IPS-20b (cell line): ENCODE results near the gene UBE2K.
"Not testable (repeated sequence)": the region's sequence is repeated elsewhere in the genome, so short reads cannot be mapped to it uniquely, and the experiment has no call there.

Source experiments
- H3K27ac ChIP-seq: one replicate; pipeline ENCODE4 v1.5.1; 2013; ENCODE audit warnings: low read length
- H3K27me3 ChIP-seq: 2 replicates; pipeline ENCODE4 v1.6.1; 2013; ENCODE audit warnings: mild to moderate bottlenecking, low read length, inconsistent platforms; ENCODE audit not compliant: insufficient read depth
- H3K36me3 ChIP-seq: 2 replicates; pipeline ENCODE4 v1.6.1; 2013; ENCODE audit warnings: low read depth, mild to moderate bottlenecking, inconsistent platforms, low read length, moderate library complexity; ENCODE audit not compliant: insufficient read depth
- H3K4me1 ChIP-seq: 2 replicates; pipeline ENCODE4 v1.6.1; 2013; ENCODE audit warnings: mild to moderate bottlenecking, control low read depth, inconsistent platforms, low read length, moderate library complexity; ENCODE audit not compliant: insufficient read depth
- H3K4me3 ChIP-seq: 2 replicates; pipeline ENCODE4 v1.5.1; 2013; ENCODE audit warnings: mild to moderate bottlenecking, low read length, inconsistent platforms
- H3K9ac ChIP-seq: 2 replicates; pipeline ENCODE4 v1.6.1; 2013; ENCODE audit warnings: low read depth, mild to moderate bottlenecking, inconsistent platforms, low read length, moderate library complexity
- H3K9me3 ChIP-seq: 2 replicates; pipeline ENCODE4 v1.6.1; 2013; ENCODE audit warnings: mild to moderate bottlenecking, low read depth, low read length, inconsistent platforms; ENCODE audit not compliant: insufficient read depth

The UBE2K gene, protein sequence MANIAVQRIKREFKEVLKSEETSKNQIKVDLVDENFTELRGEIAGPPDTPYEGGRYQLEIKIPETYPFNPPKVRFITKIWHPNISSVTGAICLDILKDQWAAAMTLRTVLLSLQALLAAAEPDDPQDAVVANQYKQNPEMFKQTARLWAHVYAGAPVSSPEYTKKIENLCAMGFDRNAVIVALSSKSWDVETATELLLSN

DNA sequence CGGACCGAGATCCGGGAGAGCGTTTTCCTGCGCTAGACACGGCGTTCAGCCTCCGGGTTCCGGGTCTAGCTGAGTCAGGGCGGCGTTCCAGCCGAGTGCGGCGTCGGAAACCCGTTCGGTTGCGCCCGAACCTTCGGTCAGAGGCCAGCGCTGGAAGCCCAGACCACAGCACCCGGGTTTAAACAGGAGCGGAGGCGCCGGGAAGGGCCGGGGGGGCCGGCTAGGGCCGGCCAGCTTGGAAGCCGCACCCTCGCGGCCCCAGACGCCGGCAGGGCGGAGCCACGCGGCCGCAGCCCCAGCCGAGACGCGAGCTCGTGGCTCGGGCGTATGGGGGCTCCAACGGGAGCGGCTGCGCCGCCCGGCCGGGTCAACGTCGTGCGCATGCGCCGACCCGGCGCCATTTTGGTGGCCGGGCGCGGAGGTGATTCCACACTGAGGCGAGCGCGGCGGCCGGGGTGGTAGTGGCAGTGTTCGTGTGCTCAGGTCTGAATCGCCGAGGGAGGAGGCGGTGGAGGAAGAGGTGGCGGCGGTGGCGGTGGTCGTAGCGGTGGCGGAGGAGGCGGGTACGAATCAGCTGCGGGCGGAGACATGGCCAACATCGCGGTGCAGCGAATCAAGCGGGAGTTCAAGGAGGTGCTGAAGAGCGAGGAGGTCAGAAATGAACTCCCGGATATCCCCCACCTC is at the start of gene UBE2K:
UBE2K (plus strand) TSS at position 397 of the 684 bp plus-strand sequence; CDS start at position 589, 192 bp downstream.
- Histone ChIP-seq H3K27me3 (no peaks in the 10 kb centered on the region), H3K27ac (peak within 1 kb of the TSS; percentile 88), H3K9ac (peak within 1 kb of the TSS; percentile 99), H3K36me3 (peaks cover 11% of the 10 kb centered on the region; the same call in 1 of the 2 replicates), H3K4me1 (peaks cover 18% of the 10 kb centered on the region; the same call in 1 of the 2 replicates), H3K4me3 (peak within 1 kb of the TSS; percentile 97), H3K9me3 (no peaks in the 10 kb centered on the region)

DNA sequence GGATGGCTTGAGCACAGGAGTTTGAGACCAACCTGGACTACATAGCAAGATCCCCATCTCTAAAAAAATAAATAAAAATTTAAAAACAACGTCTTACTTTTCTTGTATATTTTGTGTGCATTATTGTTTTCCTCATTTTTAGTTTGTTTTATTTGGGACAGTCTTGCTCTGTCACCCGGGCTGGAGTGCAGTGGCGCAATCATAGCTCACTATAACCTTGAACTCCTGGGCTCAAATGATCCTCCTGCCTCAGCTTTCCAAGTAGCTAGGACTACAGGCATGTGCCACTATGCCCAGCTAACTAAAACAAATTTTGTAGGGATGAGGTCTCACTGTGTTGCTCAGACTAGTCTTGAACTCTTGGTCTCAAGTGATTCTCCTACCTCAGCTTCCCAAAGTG is 49.7 kb upstream of the UBE2K start:
- Histone ChIP-seq H3K9ac (no peak overlapping the region), H3K4me3 (no peak overlapping the region), H3K4me1 (no peaks in the 10 kb centered on the region), H3K27me3 (no peaks in the 10 kb centered on the region), H3K36me3 (no peaks in the 10 kb centered on the region), H3K9me3 (no peaks in the 10 kb centered on the region), H3K27ac (no peak overlapping the region)

DNA sequence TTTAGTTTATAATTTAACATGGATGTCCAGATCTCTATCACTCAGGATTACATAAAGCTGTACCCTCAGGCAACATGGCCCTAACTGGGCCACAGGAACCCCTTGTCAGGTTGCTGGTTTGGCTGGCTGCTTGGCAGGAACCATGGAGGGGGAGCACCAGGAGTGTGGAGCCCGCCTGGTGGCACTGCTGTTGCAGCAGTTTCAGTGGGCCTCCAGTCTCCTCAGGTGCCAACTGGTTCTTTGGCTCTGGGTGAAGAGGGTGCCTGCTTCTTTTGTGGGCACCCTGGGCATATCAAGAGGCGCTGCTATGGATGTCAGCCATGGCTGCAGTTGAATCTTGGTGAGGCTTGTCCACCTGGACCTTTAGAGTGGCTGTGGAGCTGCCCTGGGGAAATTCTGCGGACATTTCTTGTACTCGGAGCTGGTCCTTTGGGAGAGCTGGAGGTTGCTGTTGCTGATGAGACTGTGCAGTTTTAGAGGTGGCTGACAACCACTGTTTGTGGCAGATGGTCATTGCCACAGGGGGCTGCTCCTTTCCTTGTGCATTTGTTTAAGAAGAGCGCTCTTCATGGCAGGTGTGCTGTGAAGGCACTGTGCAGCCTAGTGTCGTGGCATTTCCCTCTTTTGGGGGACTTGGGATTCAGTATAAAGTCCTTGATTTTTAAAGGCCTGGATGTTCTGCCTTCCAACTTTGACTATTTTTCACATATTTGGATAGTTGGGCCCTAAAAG is 48.9 kb upstream of the UBE2K start:
- Histone ChIP-seq H3K9ac (no peak overlapping the region), H3K36me3 (no peaks in the 10 kb centered on the region), H3K27me3 (no peaks in the 10 kb centered on the region), H3K4me1 (no peaks in the 10 kb centered on the region), H3K4me3 (no peak overlapping the region), H3K9me3 (no peaks in the 10 kb centered on the region), H3K27ac (no peak overlapping the region)

DNA sequence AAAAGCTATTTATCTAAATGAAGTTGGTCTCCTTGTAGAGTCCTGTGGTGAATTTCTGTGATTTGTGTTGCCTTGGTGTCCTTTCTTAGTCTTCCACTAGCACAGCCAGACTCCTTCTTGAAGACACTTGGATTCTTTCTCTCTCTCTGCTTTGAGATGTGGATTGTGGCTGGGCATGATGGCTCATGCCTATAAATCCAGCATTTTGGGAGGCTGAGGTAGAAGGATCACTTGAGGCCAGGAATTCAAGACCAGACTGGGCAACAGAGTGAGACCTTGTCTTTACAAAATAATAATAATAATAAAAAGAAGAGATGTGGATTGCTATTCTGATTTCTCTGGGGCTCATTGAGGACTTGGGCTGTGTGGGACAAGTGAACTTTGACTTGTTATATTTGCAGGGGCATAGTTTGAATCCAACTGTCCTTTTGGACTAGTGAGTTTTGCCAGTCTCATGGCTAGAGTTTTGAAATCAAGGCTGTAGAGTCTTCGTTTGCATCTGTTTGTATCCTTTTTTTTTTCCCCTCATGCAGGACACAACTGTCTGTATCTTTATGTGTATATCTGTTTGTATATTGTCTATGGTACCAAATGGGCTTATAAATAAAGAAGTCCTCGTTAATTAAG is 48.2 kb upstream of the UBE2K start:
- Histone ChIP-seq H3K9ac (no peak overlapping the region), H3K27me3 (no peaks in the 10 kb centered on the region), H3K4me1 (no peaks in the 10 kb centered on the region), H3K36me3 (no peaks in the 10 kb centered on the region), H3K27ac (no peak overlapping the region), H3K4me3 (no peak overlapping the region), H3K9me3 (no peaks in the 10 kb centered on the region)

DNA sequence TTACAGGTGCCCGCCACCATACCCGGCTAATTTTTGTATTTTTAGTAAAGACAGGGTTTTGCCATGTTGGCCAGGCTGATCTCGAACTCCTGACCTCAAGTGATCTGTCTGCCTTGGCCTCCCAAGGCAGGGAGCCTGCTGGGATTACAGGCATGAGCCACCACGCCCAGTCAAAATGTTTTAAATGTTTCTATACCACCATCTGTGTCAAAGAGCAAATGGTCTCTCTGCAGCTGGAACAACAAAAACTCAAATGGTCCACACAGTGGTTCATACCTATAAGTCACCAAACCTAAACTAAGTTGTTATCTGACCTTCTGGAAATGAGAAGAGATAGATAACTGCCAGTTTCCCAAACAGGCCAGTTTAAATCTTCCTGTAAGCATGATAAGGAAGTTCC is 46.4 kb upstream of the UBE2K start:
- not testable (repeated sequence) for H3K4me3 ChIP-seq, H3K9ac ChIP-seq, H3K27ac ChIP-seq, H3K27me3 ChIP-seq, H3K9me3 ChIP-seq, H3K36me3 ChIP-seq, H3K4me1 ChIP-seq

DNA sequence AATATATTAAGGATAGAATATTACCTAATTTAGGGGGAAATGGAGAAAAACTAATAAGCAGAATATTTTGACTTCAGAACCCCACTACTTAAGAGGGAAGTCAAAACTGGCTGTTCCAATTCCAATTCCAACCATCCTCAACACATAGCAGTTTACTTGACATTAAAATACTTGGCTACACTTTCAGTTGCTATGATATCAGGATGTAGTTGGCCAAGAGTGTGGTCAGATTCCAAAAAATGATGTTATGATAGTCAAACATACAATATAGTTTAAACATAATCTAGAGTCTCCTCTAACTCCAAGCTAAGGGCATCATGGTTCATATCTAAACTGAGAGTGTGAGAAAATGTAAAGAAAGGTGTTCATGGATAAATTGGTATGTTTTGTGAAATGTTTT is 42.7 kb upstream of the UBE2K start:
- no peak overlapping the region for H3K9ac ChIP-seq
- no peaks in the 10 kb centered on the region for H3K4me1 ChIP-seq
- no peaks in the 10 kb centered on the region for H3K36me3 ChIP-seq
- no peaks in the 10 kb centered on the region for H3K27me3 ChIP-seq
- H3K4me3 ChIP-seq = no peak overlapping the region
- no peak overlapping the region for H3K27ac ChIP-seq
- no peaks in the 10 kb centered on the region for H3K9me3 ChIP-seq

DNA sequence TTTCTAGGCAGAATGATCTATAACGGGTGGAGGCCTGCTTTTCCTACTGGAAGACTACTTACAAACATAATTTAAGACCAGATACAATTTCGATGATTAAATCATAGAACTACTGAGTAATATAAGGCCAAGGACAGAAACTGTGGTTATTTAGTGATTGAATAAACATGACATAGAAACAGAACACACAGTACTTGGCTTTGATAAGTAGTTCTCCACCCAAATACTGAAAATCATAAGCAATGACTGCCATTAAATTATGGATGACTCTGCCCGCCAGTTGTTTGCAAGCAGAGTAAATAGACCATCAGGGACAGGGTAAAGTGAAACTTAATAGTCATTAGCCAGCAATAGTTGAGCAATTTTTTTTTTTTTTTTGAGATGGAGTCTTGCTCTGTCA is 42.1 kb upstream of the UBE2K start:
- Histone ChIP-seq H3K4me3 (no peak overlapping the region), H3K9ac (no peak overlapping the region), H3K9me3 (no peaks in the 10 kb centered on the region), H3K36me3 (no peaks in the 10 kb centered on the region), H3K27ac (no peak overlapping the region), H3K27me3 (no peaks in the 10 kb centered on the region), H3K4me1 (no peaks in the 10 kb centered on the region)

DNA sequence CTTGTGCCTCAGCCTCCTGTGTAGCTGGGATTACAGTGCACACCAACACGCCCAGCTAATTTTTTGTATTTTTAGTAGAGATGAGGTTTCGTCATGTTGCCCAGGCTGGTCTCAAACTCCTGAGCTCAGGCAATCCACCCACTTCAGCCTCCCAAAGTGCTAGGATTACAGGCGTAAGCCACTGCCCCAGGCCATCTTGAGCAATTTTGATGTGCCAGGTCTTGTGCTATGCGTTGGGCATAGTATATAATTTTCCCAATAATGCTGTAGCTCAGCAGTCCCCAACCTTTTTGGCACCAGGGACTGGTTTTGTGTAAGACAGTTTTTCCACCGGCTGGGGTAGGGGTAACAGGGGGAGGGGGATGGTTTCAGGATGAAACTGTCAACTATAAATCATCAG is 41.3 kb upstream of the UBE2K start:
- not testable (repeated sequence) for H3K27ac ChIP-seq, H3K36me3 ChIP-seq, H3K4me1 ChIP-seq, H3K9me3 ChIP-seq, H3K4me3 ChIP-seq, H3K27me3 ChIP-seq, H3K9ac ChIP-seq

DNA sequence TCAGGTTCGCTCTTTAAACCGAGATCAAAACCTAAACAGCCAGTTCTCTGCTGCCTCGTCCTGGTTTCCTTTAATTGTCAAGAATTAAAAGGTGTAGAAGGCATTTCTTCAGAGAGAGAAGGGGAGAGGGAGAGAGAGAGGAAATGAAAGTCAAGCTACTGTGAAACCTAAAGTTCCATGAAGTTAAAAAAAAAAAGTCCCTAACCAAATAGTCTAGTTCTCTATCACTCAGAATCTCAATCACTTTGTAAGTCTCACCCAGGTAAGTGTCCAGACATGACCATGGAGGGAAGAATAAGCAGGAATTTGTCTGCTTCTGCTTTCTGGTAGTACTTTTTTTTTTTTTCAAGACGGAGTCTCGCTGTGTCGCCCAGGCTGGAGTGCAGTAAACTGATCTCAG is 40.5 kb upstream of the UBE2K start:
- Histone ChIP-seq H3K4me3 (no peak overlapping the region), H3K36me3 (no peaks in the 10 kb centered on the region), H3K27ac (no peak overlapping the region), H3K9me3 (no peaks in the 10 kb centered on the region), H3K27me3 (no peaks in the 10 kb centered on the region), H3K4me1 (no peaks in the 10 kb centered on the region), H3K9ac (no peak overlapping the region)

DNA sequence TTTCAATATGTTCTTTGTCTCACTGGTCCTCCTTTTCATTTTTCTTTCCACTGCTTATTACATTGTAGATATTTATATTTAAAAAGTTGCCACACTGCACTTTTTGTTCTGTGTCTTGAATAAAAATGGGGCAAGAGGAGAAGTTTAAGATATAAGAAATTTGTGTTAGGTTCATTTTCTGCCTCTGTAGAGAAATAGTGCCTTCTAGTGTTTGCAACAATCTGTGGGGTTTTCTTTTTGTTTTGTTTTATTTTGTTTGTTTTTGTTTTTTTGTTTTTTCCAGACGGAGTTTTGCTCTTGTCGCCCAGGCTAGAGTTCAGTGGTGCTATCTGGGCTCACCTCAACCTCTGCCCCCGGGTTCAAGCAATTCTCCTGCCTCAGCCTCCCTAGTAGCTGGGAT is 39.2 kb upstream of the UBE2K start:
- Histone ChIP-seq H3K9ac (no peak overlapping the region), H3K9me3 (no peaks in the 10 kb centered on the region), H3K27ac (no peak overlapping the region), H3K4me1 (no peaks in the 10 kb centered on the region), H3K27me3 (no peaks in the 10 kb centered on the region), H3K4me3 (no peak overlapping the region), H3K36me3 (no peaks in the 10 kb centered on the region)

DNA sequence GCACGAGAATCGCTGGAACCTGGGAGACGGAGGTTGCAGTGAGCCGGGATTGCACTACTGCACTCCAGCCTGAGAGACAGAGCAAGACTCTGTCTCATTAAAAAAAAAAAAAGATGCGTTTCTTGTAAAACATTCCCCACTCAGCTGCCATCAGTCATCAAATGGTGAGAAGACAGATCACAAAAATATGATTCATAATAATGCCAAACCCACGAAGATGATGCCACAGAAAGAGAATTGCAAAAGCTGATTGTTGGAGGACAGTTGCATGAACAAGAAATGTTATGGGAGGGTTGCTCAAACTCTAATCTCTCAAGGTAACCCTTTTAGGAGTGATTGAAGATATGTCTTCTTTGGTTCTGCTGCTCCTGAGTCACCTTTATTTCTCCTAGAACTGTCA is 37.9 kb upstream of the UBE2K start:
- no peaks in the 10 kb centered on the region for H3K4me1 ChIP-seq
- H3K27me3 ChIP-seq = no peaks in the 10 kb centered on the region
- no peak overlapping the region for H3K27ac ChIP-seq
- H3K36me3 ChIP-seq = no peaks in the 10 kb centered on the region
- no peaks in the 10 kb centered on the region for H3K9me3 ChIP-seq
- no peak overlapping the region for H3K9ac ChIP-seq
- no peak overlapping the region for H3K4me3 ChIP-seq

DNA sequence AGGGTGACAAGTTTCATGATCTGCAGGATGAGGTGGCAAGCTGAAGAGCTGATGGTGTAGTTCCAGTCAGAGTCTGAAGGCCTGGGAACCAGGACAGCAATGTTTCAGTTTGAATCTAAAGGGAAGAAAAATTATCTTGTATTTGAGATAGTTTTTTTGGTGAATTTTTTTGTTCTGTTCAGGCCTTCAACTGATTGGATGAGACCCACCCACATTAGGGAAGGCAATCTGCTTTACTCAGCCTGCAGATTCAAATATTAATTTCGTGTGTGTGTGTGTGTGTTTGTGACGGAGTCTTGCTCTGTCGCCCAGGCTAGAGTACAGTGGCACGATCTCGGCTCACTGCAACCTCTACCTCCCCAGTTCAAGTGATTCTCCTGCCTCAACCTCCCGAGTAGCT is 37.2 kb upstream of the UBE2K start:
- Histone ChIP-seq H3K4me1 (no peaks in the 10 kb centered on the region), H3K27ac (no peak overlapping the region), H3K27me3 (no peaks in the 10 kb centered on the region), H3K9ac (no peak overlapping the region), H3K9me3 (no peaks in the 10 kb centered on the region), H3K4me3 (no peak overlapping the region), H3K36me3 (no peaks in the 10 kb centered on the region)
